Testis (tissue), 3 donors: Measurements from ENCODE around the gene KLHL21. TPM values are rescaled to one million over a fixed set of nuclear protein-coding genes. Genes with fewer than 3 reads are reported as not detected.

Source experiments
- DNase-seq: peaks from one replicate; pipeline ENCODE4 v3.0.0-alpha.2; 2019
- H3K27ac ChIP-seq, 2 donors: fragments of 200-600 bp; sonication (generic); one replicate each; pipeline ENCODE4 v1.5.1; 2019
- H3K27me3 ChIP-seq: fragments of 200-600 bp; sonication (generic); one replicate; pipeline ENCODE4 v1.5.1; 2019
- H3K36me3 ChIP-seq: fragments of 200-600 bp; sonication (generic); one replicate; pipeline ENCODE4 v1.5.1; 2017; ENCODE audit warnings: low read depth; ENCODE audit errors: missing control alignments
- H3K4me1 ChIP-seq: fragments of 200-600 bp; sonication (generic); one replicate; pipeline ENCODE4 v1.5.1; 2019
- H3K4me3 ChIP-seq, 2 donors: fragments of 200-600 bp; sonication (generic); one replicate each; pipeline ENCODE4 v1.5.1; 2017 to 2019
- H3K9me3 ChIP-seq: fragments of 200-600 bp; sonication (generic); one replicate; pipeline ENCODE4 v1.5.1; 2017
- CTCF ChIP-seq, 3 experiments: fragments of 450-650 bp in 2 of 3; fragments of 200-600 bp in 1 of 3; sonication (generic) in 1 of 3; IDR thresholded peaks; one replicate each; pipeline ENCODE4 v1.5.1; 2016 to 2019; ENCODE audit warnings: antibody characterized with exemption in 3 of 3, mild to moderate bottlenecking in 2 of 3, moderate library complexity in 1 of 3
- POLR2A ChIP-seq: fragments of 450-650 bp; IDR thresholded peaks from one replicate; pipeline ENCODE4 v1.6.1; 2017; ENCODE audit warnings: antibody characterized with exemption, mild to moderate bottlenecking, moderate library complexity
- WGBS, 2 donors: methylation state at CpG; one replicate each; pipeline ENCODE4 v1.1.5; 2018; 5-methylcytosine and 5-hydroxymethylcytosine counted together
- intact Hi-C: fragments of 100-400 bp; cut with DNase I; formaldehyde crosslinking; loops from one replicate; pipeline ENCODE4 v1.15.1; 2023; ENCODE audit warnings: low total_unique reads
- polyA plus RNA-seq: library from polyadenylated mRNA; stranded (reverse); fragments of 350-450 nt; fragmentation: Illumina TruSeq; extraction: RNeasy Lipid Tissue Mini Kit (QIAGEN cat#74804); gene quantifications from one replicate; pipeline ENCODE4 v1.2.3, GENCODE V29; 2014; ENCODE audit warnings: low read depth, low replicate concordance; ENCODE audit not compliant: insufficient read depth
- total RNA-seq, 2 donors: library from RNA; depleted of rRNA; stranded (reverse); fragments of >200 nt; gene quantifications; one replicate each; pipeline ENCODE4 v1.2.3, GENCODE V29; 2016

The KLHL21 gene
- total and polyA plus RNA-seq, 3 donors from 2014 or later, result 31.1 to 84.6 (median 71.7) TPM

GRCh38 chr1:6585081-6585722 lies 17.5 kb downstream of the KLHL21 start:
- intact Hi-C loops, result no loop called here
- H3K9me3 ChIP-seq, result no peaks in the 10 kb centered on the region
- H3K36me3 ChIP-seq, result no peaks in the 10 kb centered on the region
- no peak overlapping the region for H3K27ac ChIP-seq
- no peaks in the 10 kb centered on the region for H3K27me3 ChIP-seq
- H3K4me3 ChIP-seq, result no peak overlapping the region
- WGBS, 2 donors, result 73 to 80% methylated on average over 10 to 12 of the region's 12 CpGs
- no peak for DNase-seq
- H3K4me1 ChIP-seq, result peaks cover 22% of the 10 kb centered on the region
- TF ChIP-seq POLR2A (no peak), CTCF (IDR thresholded peaks at IDR 0.05) (no peak)

- WGBS, 2 donors, result 77 to 79% methylated on average over 20 to 21 of the region's 21 CpGs
- no peaks in the 10 kb centered on the region for H3K27me3 ChIP-seq
- DNase-seq, result no peak
- TF ChIP-seq CTCF (IDR thresholded peaks at IDR 0.05) (peak; percentile 12 to 28 (median 23)), POLR2A (no peak)
- no peaks in the 10 kb centered on the region for H3K9me3 ChIP-seq
- peaks cover 24% of the 10 kb centered on the region for H3K4me1 ChIP-seq
- no peak overlapping the region for H3K4me3 ChIP-seq
- intact Hi-C loops, result loop anchor here (5.0 kb wide), 1 partner anchor 48 kb away; no protein-coding TSS in a partner anchor
- H3K27ac ChIP-seq, result no peak overlapping the region
- H3K36me3 ChIP-seq, result no peaks in the 10 kb centered on the region
Observed at GRCh38 chr1:6584126-6585080, 18.3 kb downstream of the KLHL21 start.

GRCh38 chr1:6582370-6582769 lies 20.3 kb downstream of the KLHL21 start:
- intact Hi-C loops, result loop anchor here (5.0 kb wide), 1 partner anchor 50 kb away; no protein-coding TSS in a partner anchor
- Histone ChIP-seq H3K9me3 (no peaks in the 10 kb centered on the region), H3K4me3 (no peak overlapping the region), H3K27me3 (no peaks in the 10 kb centered on the region), H3K27ac (no peak overlapping the region), H3K36me3 (no peaks in the 10 kb centered on the region), H3K4me1 (peaks cover 31% of the 10 kb centered on the region)
- 90% methylated on average over 1 of the region's 1 CpG; no CpG with 5 or more reads in 1 of the 2 donors for WGBS, 2 donors
- TF ChIP-seq POLR2A (no peak), CTCF (IDR thresholded peaks at IDR 0.05) (no peak)
- DNase-seq, result no peak

GRCh38 chr1:6581561-6582305 lies 20.9 kb downstream of the KLHL21 start:
- intact Hi-C loops, result loop anchor here (5.0 kb wide), 1 partner anchor 51 kb away; no protein-coding TSS in a partner anchor

More at GRCh38 chr1:6581561-6582305, 20.9 kb downstream of the KLHL21 start:
- no peaks in the 10 kb centered on the region for H3K27me3 ChIP-seq
- H3K4me1 ChIP-seq, result peaks cover 30% of the 10 kb centered on the region
- WGBS, 2 donors, result 74 to 80% methylated on average over 10 of the region's 10 CpGs
- no peaks in the 10 kb centered on the region for H3K9me3 ChIP-seq
- H3K27ac ChIP-seq, result no peak overlapping the region
- no peak for TF ChIP-seq CTCF (IDR thresholded peaks at IDR 0.05)
- TF ChIP-seq POLR2A, result no peak
- no peak overlapping the region for H3K4me3 ChIP-seq
- DNase-seq, result no peak
- H3K36me3 ChIP-seq, result no peaks in the 10 kb centered on the region
